RWPE2 (cell line): ENCODE results near the gene ADAM12.

Experiments used
- ATAC-seq: fragments of 200-7000 bp; cut with Tn5 transposase; 3 replicates; pipeline ENCODE4 v1.9.1; 2021; ENCODE audit warnings: low read depth
- DNase-seq: peaks from one replicate; pipeline ENCODE4 v3.0.0-alpha.2; 2020; ENCODE audit warnings: low spot score
- H3K27ac ChIP-seq: fragments of 450-650 bp; 2 replicates; pipeline ENCODE4 v1.5.1; 2017; ENCODE audit warnings: mild to moderate bottlenecking; ENCODE audit not compliant: poor library complexity, severe bottlenecking
- H3K27me3 ChIP-seq: fragments of 250-450 bp; sonication (Bioruptor Pico); 2 replicates; pipeline ENCODE4 v1.5.1; 2021; ENCODE audit warnings: mild to moderate bottlenecking, moderate library complexity; ENCODE audit not compliant: insufficient read depth, poor library complexity, severe bottlenecking
- H3K36me3 ChIP-seq: fragments of 250-450 bp; sonication (Bioruptor Pico); 2 replicates; pipeline ENCODE4 v1.5.1; 2020; ENCODE audit warnings: low read depth, mild to moderate bottlenecking, moderate library complexity
- H3K4me1 ChIP-seq: fragments of 250-450 bp; sonication (Bioruptor Pico); 2 replicates; pipeline ENCODE4 v1.5.1; 2021; ENCODE audit warnings: mild to moderate bottlenecking, moderate library complexity; ENCODE audit not compliant: insufficient read depth, poor library complexity, severe bottlenecking
- H3K4me3 ChIP-seq: fragments of 250-450 bp; sonication (Bioruptor Pico); 2 replicates; pipeline ENCODE4 v1.5.1; 2021; ENCODE audit warnings: mild to moderate bottlenecking, moderate library complexity; ENCODE audit not compliant: severe bottlenecking
- H3K9me3 ChIP-seq: fragments of 250-450 bp; sonication (Bioruptor Pico); 2 replicates; pipeline ENCODE4 v1.5.1; 2021; ENCODE audit warnings: mild to moderate bottlenecking, moderate library complexity; ENCODE audit not compliant: severe bottlenecking
- TF ChIP-seq, protein P1 (sequence below): fragments of 450-650 bp; IDR thresholded peaks from one replicate; pipeline ENCODE4 v1.5.1; 2017; ENCODE audit warnings: mild to moderate bottlenecking, moderate library complexity; ENCODE audit not compliant: poor library complexity, severe bottlenecking

The ADAM12 gene, protein sequence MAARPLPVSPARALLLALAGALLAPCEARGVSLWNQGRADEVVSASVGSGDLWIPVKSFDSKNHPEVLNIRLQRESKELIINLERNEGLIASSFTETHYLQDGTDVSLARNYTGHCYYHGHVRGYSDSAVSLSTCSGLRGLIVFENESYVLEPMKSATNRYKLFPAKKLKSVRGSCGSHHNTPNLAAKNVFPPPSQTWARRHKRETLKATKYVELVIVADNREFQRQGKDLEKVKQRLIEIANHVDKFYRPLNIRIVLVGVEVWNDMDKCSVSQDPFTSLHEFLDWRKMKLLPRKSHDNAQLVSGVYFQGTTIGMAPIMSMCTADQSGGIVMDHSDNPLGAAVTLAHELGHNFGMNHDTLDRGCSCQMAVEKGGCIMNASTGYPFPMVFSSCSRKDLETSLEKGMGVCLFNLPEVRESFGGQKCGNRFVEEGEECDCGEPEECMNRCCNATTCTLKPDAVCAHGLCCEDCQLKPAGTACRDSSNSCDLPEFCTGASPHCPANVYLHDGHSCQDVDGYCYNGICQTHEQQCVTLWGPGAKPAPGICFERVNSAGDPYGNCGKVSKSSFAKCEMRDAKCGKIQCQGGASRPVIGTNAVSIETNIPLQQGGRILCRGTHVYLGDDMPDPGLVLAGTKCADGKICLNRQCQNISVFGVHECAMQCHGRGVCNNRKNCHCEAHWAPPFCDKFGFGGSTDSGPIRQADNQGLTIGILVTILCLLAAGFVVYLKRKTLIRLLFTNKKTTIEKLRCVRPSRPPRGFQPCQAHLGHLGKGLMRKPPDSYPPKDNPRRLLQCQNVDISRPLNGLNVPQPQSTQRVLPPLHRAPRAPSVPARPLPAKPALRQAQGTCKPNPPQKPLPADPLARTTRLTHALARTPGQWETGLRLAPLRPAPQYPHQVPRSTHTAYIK

DNA sequence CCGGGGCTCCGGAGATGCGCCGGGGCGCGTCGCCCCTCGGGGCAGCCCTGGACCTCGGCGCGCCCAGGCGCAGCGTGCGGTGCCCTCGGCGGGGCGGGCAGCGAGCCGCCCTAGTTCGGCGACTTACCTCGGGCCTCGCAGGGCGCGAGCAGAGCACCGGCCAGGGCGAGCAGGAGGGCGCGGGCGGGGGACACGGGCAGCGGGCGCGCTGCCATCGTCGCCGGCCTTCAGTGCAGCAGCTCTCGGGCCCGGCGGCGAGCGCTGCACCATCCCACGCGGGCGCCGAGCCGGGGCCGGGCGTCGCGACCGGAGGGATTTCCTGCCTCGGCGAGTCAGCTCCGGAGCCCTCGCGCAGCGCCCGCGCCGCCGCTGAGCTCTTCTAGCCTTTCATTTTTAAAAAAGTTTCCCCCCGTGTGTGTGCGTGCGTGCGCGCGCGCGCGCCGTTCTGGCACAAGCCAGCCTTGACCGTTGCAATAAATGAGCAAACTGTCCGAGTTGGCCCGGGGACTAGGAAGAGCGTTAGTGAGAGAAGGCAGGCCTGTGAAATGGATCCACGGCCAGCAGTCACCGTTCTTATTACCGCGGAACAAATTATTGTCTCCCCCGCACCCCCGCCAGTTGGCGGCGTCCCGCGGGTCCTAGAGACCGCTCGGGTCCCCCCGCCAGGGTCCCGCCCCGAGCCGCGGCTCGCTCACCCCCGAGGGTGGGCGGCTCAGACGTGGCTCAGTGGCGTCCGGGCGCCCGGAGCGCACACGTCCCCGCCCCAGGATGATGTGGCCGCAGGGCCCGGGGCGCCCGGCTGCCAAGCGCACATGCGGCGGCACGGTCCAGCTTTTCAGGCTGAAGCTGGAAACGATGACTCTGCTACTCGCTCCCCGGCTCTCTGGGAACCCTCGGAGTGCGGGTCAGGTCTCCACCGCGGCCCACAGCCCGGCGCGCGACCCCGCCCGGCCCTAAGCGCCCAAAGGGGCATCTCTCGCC is at the start of gene ADAM12:
Gene ADAM12, minus strand, starts transcription at position 547 of the 981 bp plus-strand sequence. Its CDS starts 332 bp downstream, at position 215.
- Histone ChIP-seq H3K27me3 (no peaks in the 10 kb centered on the region), H3K27ac (no peak within 1 kb of the TSS), H3K9me3 (no peaks in the 10 kb centered on the region), H3K36me3 (no peaks in the 10 kb centered on the region), H3K4me1 (peaks cover 6% of the 10 kb centered on the region), H3K4me3 (peak within 1 kb of the TSS; percentile 36)
- DNase-seq = no peak
- TF ChIP-seq, protein P1, sequence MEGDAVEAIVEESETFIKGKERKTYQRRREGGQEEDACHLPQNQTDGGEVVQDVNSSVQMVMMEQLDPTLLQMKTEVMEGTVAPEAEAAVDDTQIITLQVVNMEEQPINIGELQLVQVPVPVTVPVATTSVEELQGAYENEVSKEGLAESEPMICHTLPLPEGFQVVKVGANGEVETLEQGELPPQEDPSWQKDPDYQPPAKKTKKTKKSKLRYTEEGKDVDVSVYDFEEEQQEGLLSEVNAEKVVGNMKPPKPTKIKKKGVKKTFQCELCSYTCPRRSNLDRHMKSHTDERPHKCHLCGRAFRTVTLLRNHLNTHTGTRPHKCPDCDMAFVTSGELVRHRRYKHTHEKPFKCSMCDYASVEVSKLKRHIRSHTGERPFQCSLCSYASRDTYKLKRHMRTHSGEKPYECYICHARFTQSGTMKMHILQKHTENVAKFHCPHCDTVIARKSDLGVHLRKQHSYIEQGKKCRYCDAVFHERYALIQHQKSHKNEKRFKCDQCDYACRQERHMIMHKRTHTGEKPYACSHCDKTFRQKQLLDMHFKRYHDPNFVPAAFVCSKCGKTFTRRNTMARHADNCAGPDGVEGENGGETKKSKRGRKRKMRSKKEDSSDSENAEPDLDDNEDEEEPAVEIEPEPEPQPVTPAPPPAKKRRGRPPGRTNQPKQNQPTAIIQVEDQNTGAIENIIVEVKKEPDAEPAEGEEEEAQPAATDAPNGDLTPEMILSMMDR = no peak
- ATAC-seq = peak; percentile 38

DNA sequence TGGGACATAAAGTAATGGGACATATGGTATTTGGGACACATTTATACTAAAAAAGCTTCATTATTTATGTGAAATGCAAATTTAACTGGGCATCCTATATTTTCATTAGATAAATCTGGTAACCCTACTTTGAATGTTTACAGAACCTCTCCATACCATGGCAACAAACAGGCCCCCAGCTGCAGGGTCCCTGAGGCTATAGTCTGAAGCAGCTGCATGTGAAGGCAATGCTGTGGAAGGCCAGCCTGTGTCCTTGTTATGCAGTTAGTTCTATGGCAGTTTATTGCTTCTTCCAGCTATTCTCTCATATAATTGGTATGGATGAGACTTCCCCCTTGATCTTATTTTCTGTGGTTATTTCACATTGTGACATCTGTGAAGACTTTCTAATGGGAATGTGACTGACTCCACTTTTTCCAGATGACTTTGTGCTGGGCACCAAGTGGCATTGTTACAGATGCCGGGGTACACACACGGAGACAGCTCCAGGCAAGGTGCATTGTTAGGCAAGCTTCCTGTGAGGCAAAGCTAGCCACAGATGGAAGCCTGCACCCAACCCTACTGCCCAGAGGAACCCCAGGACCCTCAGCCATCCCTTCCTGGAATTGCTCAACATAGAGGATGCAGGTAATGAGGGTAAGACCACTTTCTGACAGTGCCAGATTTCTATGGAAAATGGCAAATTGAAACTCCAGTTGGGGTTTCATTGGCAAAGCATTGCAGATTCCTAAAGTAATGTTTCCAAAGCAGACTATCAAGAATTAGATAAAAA is 49.5 kb upstream of the ADAM12 start:
- Histone ChIP-seq H3K36me3 (no peaks in the 10 kb centered on the region), H3K4me1 (peaks cover 10% of the 10 kb centered on the region), H3K9me3 (no peaks in the 10 kb centered on the region), H3K27ac (no peak overlapping the region), H3K27me3 (peaks cover 2% of the 10 kb centered on the region), H3K4me3 (no peak overlapping the region)
- DNase-seq (no peak), ATAC-seq (no peak)
- TF ChIP-seq, protein P1 = no peak

DNA sequence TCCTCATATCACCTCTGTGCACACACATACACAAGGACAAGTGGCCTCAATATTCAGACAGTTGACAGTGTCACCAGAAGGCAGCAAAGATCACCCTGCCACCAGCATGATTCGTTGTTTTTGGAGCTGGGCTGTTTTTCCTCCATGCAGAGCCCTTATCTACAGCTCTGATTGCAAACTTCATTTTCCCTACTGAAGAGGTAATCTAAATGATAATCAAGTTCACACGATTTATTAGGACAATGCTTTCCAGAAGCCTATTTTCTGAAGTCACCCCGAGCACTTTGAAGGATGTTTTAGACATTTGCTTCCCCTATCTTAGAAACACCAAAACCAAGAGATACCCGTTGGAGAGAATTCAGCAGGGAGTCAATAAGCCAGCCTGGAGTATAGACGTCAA is 46.0 kb upstream of the ADAM12 start:
- DNase-seq (no peak), ATAC-seq (no peak)
- Histone ChIP-seq H3K27me3 (no peaks in the 10 kb centered on the region), H3K9me3 (no peaks in the 10 kb centered on the region), H3K36me3 (no peaks in the 10 kb centered on the region), H3K27ac (no peak overlapping the region), H3K4me1 (peaks cover 10% of the 10 kb centered on the region), H3K4me3 (no peak overlapping the region)
- TF ChIP-seq, protein P1 = no peak

DNA sequence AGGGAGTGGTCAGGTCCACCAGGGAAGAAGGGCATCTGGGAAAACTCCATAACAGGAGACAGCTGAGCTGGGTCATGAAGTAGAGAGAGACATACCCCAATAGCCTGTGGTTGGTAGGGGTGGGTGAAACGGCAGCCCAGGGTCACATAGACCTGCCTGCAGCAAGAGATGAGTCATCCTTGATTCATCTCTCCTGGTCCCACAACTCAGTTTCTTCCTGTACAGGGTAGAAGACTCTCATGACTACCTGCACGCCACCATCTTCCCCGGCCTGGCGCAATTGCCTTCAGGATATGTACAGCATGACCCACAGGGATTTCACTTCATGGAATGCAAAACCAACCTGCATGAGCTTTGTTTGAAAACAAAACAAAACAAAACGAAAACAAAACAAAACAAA is 45.1 kb upstream of the ADAM12 start:
- DNase-seq (no peak), ATAC-seq (peak; percentile 94)
- no peaks in the 10 kb centered on the region for H3K27me3 ChIP-seq
- peaks cover 10% of the 10 kb centered on the region for H3K4me1 ChIP-seq
- TF ChIP-seq, protein P1 = no peak
- H3K27ac ChIP-seq = no peak overlapping the region
- H3K36me3 ChIP-seq = no peaks in the 10 kb centered on the region
- no peaks in the 10 kb centered on the region for H3K9me3 ChIP-seq
- no peak overlapping the region for H3K4me3 ChIP-seq
